SKM-1 treated with dmso at 0.1 percent for 144 hours (cell line): ENCODE data around the gene ZNF385A.
A peak's percentile ranks its signal among the peaks of the same experiment; 100 is the strongest.

Source experiments
- DNase-seq: peaks from one replicate; lab custom pipeline; 2025; ENCODE audit not compliant: unreplicated experiment; lab: John Stamatoyannopoulos, UW

The ZNF385A gene

DNA sequence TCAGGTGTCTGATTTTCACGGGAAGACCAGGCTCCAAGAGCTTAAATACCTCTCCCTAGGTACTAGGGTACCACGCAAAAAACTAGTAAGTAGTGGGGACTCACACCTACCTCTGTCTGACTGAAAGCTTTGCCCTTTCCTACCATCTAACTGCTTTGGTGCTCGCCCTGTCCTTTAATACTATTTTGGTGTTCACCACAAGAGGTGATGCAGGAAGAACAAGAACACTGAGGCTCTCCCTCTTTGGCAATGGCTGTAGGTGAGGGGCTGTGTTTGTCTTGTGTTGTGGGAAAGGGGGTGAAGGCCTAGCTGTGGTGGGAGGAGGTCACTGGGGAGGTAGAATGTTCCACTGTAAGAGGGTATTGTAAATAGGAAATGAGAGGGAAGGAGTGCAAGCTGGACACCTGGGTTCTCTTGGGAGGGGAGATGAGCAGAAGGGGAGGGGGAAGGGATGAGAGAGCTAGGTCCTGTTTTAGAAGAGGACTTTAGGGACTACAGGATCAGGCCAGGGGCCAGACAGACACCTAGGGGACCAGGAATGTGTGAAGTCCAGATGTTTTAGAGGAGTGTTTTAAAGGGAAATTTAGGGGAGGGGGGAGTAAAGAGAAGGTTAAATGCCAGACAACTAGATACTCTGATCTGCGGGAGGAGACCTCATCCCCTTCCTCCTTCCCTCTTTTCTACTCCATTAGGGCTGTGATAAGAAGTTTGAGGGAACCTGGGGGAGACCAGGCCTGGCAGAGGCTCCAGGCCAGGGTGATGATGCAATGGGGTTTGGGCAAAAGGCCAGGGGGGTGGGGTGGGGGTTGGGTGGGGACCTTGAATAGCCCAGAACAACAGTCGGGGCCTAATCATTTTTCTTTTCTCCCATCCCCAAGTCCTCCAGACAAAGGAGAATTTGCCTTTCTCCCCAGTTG is 32.4 kb upstream of the ZNF385A start:
- no peak for DNase-seq

GRCh38 chr12:54415221-54415929 is 30.8 kb upstream of the ZNF385A start:
- no peak for DNase-seq

- DNase-seq = peak; percentile 56
These were observed 29.0 kb upstream of the ZNF385A start for GRCh38 chr12:54413284-54414190.

- DNase-seq = no peak
These were observed 28.3 kb upstream of the ZNF385A start for GRCh38 chr12:54412786-54413185.

DNA sequence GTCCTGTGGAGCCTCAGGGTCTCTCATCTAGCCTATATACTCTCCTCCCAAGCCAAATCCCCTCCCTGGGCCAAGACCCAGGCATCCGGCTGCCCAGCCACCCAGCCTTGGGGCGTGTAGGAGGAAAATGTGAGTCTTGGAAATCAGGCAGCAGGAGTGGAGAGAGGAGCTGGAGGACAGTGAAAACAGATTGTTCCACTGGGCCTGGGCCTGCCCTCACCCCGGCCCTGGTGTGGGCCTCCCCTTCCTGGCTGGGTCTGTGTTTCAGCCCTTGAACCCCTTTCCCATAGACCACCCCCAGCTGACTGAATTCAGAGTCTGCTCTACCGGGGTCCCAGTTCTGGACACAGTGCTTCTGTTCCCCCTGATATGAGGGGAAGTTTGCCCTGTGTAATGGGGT is 27.8 kb upstream of the ZNF385A start:
- no peak for DNase-seq

GRCh38 chr12:54411391-54412241 is 27.1 kb upstream of the ZNF385A start:
- no peak for DNase-seq

- DNase-seq = no peak
These were observed 24.7 kb upstream of the ZNF385A start for GRCh38 chr12:54409267-54409666.

GRCh38 chr12:54407183-54407905 is 22.8 kb upstream of the ZNF385A start:
- DNase-seq = peak; percentile 53

DNA sequence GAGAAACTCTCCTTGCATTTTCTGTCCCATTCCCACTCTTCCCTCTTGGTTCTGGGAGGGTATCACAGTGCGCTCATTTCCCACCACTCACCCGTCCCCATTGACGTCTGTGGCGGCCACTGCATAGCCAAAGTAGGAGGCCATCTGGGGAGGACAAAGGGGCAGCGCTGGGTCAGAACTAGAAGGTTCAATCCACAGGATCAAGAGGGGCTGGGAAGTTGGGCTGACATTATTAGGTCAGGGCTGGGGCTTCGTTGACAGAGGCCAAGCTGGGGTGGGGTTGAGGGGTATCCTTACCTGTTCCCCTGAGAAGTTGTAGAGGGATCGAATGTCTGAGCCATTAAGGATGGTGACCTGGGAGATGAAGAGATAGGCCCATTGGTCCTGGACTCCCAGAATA is 21.0 kb upstream of the ZNF385A start:
- DNase-seq = no peak

DNA sequence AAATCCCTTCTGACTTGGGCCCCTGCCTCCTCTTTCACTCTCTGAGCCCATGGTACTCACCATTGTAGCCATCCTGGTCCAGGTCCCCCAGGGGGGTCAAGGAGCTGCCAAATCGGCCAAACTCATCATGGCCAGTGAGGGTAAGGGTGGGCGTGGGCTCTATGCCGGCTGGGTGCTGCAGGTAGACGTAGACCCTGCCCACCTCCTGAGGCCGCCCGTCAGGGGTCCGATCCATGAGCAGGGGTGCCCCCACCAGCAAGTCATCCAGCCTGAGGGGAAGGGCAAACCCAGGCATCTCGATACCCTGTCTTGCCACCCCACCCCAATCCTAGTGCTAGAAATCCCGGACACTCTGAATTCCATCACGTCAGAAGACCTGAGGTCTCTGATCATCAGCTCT is 20.6 kb upstream of the ZNF385A start:
- DNase-seq = no peak

DNA sequence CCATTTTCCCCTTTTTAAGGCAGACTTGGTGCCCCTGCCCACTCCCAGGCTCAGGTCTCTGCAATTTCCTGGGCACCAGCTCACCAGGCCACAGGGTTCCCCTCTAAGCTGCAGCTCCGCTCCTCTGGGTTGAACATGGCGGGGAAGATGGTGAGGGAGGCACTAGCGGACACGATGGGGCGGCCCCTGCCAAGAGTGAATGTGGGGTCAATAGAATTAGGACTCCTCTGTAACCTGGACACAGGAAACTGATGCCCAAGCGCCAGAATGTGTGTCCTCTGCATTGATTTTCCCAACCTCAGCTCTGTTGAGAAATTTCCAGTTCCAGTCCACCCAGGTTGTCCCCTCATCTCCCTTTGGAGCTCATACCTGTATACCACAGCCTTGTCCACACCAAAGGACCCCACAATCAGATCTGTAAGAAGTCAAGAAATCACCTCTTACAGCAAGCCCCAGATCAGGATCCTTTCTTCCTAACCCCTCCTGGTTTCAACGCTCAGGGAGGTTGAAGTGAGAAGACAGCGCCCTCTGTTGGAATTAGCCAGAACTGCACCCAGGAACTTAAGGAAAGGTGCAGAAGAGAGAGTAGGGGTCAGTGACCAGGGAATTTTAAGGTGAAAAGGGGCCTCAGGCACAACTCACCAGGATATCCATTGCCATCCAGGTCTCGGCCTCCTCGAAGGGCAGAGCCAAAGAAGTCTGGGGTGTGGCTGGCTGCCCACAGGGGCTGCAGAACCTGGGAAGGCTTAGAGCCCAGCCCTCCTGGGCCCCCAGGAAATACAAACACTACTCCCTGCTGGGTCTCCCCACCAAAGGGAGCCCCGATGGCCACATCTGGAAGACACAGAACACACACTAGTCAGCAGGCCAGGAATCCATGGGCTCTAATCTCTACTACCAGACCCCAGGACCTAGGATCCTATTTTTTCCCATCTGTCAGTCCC is 19.8 kb upstream of the ZNF385A start:
- no peak for DNase-seq

DNA sequence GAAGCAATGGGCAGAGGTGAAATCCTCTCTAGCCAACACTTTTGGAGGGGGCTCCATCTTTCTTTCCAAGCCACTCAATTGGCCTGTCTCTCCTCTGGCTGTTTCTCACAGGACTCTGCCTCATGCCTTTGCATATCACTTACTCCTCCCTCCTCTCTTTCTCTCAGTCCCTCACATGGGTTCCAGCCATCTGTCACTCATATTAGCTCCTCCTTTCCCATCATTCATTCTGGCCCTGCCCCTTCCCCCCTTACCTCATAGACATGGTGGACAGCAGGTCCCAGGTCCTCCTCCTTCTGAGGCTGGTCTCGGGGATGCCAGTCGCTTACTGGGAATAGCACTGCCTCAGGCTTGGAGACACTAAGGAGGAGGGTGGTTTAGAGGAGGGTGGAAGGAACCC is 16.6 kb upstream of the ZNF385A start:
- DNase-seq = no peak

DNA sequence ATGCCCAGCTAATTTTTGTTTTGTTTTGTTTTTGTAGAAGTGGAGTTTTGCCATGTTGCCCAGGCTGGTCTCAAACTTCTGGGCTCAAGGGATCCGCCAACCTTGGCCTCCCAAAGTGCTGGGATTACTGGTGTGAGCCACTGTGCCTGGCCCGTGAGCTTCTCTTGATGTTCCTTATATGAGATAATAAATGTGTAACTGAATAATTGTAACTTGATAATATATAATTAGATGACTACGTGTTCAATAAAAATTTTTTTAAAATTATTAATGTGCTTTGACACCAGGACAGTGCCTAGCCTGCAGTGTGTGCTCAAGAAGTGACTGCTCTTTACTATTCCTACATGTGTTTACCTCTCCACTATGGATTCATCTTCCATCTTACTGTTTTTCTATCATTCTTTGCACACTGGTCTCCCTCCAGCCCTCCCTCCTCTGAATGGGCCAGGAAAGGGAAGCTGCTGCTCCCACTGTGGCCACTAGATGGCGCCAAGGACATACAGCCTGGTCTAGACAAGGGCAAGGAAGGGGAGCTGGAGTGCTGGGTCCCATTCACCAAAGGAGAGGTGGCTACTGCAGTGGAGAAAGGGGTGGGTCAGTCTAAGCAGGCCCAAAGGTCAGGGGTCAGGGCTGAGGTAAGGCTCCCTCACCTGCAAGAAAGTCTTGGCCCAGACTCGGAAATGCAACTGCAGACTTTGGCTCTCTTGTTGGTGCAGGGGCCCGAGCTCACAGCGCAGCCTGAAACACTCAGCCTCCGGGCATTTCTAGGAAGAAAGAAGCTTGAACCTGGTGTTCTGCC is 14.7 kb upstream of the ZNF385A start:
- DNase-seq = peak; percentile 27

DNA sequence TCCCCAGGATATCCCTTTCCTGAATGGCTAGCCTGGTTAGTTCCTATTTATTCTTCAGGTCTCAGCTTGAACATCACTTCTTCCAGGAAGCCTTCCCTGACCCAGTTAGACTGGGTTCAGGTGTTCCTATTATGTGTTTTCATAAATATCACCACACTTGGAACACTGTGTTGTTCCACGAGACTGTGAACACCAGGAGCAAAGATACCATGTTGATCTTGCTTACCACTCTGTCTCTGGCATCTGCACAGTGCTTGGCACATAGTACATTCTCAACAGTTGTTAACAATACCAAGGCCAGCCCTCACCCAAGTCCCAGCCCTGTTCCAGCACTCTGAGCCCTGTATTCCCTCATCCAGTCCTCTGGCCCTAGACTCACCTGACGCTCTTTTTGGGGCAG is 13.7 kb upstream of the ZNF385A start:
- DNase-seq = no peak

DNA sequence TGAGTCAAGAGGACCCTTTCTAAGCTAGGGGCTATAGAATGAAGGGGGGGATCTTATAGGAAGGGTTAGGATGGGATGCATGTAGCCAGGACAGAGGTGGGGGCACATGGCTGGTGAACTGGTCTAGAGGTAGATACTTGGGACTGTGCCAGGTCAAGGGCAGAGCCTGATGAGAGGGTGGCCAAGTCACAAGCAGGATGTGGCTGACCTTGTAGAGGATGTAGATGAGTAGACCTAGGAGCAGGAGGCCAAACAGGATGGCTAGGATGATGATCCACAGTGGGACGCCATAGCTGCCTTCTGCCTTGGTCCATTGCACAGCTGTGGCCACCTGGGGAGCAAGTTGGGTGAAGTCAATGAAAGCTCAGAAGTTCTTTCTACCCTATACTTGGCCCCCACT is 12.6 kb upstream of the ZNF385A start:
- no peak for DNase-seq

DNA sequence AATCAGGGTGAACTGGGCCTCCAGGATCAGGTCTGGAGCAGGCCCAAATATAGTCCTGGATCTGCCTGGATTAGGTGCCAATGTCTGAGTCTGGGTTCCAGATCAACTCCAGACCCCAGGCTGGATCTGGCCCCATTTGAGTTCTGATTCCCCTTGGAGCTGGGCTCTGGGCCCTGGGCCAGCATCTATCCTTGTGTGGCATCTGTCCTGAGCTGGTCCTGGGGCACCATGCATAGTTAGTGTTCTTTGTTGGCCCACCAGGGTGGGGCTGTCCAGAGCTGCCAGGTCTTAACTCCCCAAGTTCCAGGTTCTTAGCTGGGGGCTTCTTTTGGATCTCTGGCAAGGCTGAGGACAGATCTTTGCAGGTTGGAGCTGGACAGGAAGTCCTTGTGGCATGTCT is 11.0 kb upstream of the ZNF385A start:
- no peak for DNase-seq

- no peak for DNase-seq
These were observed 10.5 kb upstream of the ZNF385A start for GRCh38 chr12:54394986-54395385.

DNA sequence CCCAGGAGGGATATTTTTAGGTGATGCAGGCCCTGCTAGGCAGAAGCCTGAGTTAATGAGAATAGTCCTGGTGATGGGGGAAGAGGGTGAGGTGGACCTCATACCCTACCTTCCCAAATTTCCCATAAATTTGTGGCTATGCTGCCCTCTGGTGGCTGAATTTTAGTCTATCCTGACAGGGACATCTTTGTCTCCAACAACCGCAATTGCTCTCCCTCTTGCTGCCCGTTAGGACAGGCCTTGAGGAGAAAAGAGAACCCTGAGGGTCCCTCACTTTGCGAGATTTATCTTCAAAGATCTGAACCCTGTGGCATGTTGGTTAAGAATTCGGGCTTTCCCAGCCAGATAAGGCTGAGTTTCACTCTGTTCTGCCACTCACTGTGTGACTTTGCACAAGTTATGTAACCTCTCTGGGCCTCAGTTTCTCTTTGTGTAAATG is 9.8 kb upstream of the ZNF385A start:
- DNase-seq = peak; percentile 25
